ENCODE data around the gene CEP104. TPM values are rescaled to one million over a fixed set of nuclear protein-coding genes. Genes with fewer than 3 reads are reported as not detected.

Gene CEP104
- polyA plus RNA-seq, 2 of the 4 experiments (the other 2 are of a cell fraction), result 14.5 to 28.8 TPM

DNA sequence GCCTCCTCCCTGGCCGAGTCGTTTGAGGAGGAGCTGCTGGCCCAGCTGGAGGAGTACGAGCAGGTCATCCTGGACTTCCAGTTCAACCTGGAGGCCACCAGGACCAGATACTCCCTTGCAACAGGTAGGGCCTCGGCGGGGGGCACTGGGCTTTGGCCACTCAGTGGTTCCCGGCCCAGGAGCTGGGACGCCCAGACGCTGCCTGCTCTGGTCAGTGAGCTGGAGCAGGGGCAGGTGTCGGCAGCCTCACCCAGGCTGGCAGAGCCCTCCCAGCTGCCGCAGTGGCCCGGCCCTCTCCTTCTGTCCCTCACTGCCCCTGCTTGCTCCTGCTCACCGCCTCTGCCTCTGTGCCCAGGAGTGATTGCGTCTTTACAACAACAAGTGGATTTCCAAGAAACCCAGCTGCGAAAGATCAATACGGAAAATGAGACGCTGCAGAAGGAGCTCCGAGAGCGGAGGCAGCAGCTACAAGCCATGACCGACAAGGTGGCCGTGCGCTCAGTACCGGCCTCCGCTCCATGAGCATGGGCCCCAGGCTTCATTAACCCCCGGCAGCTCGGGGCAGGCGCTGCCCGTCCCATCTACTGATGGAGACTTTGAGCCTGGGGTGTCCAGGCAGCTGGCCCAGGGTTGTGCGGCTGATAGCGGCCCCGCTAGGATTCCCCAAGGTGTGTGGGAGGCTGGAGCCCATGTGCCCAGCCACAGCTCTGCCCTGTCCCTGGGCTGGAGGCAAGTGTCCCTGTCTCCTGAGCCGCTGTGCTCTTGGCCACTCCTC is 93.5 kb downstream of the CEP104 start (continued):
- TF ChIP-seq, protein P1, sequence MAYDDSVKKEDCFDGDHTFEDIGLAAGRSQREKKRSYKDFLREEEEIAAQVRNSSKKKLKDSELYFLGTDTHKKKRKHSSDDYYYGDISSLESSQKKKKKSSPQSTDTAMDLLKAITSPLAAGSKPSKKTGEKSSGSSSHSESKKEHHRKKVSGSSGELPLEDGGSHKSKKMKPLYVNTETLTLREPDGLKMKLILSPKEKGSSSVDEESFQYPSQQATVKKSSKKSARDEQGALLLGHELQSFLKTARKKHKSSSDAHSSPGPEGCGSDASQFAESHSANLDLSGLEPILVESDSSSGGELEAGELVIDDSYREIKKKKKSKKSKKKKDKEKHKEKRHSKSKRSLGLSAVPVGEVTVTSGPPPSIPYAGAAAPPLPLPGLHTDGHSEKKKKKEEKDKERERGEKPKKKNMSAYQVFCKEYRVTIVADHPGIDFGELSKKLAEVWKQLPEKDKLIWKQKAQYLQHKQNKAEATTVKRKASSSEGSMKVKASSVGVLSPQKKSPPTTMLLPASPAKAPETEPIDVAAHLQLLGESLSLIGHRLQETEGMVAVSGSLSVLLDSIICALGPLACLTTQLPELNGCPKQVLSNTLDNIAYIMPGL (CRISPR knock-in tag; IDR thresholded peaks at IDR 0.05; ENCODE audit: borderline replicate concordance), result no peak
- TF ChIP-seq BHLHE40 (IDR thresholded peaks at IDR 0.05; ENCODE audit: low read depth, low read length) (no peak), RARB (CRISPR knock-in tag; IDR thresholded peaks at IDR 0.05) (no peak), KDM5A (IDR thresholded peaks at IDR 0.05) (no peak)

DNA sequence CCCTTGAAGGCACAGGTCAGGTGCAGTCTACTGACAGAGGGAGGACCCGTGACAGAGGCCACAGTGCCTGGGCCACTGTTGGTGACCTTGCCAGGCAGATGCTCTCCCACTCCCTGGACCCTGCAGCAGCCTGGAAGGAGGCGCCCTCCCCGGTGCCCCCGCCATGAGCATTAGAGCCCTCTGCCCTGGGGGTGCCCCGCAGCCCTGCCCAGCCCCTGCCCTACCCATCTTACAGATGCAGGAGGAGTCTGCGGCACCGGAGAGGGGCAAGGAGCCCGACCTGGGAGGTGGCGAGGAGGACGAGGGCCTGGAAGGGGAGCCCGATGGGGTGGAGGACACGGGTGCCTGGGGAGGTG is 94.2 kb downstream of the CEP104 start:
- FAIRE-seq (no peak), ATAC-seq (no peak)
- TF ChIP-seq CEBPB (IDR thresholded peaks at IDR 0.05), result no peak
- TF ChIP-seq NPAS2 (CRISPR knock-in tag; IDR thresholded peaks at IDR 0.05; ENCODE audit: borderline replicate concordance), result no peak
- TF ChIP-seq KDM1A (IDR thresholded peaks at IDR 0.05; ENCODE audit: low read depth), result no peak
- TF ChIP-seq NR3C1 (IDR thresholded peaks at IDR 0.05), result no peak

DNA sequence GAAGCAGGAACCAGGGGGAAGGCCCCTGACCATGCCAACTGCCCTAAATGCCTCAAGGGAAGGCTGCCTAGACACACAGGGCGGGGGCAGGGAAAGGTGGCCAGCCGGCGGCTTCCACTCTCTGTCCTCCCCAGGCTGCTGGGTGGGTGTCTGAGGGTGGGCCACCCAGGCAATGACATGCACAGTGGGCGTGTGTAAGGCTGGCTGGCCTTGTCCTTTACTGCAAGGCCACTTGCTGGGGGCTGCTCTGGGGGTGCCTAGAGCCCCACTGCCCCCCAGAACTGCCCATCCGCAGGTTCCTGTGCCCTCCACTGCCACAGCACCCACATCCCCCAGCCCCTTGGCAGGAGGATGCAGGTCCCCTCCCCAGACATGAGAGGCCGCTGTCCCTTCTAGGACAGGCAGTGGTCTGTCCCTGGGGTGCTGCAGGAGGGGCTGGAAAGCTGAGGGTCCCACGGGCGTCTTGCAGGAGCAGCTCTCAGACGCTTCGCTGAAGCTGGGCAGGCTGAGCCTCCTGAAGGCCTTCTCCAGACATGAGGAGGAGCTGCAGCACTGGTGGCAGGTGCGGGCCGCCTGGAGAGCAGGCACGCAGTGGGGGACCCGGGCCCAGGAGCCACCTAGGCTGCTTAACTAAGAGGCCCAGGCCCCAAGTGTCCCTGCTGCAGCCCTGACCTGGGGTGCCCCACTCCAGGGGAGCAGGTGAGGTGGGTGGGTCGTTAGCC is 94.7 kb downstream of the CEP104 start:
- H3K4me1 ChIP-seq, result no peaks in the 10 kb centered on the region
- POLR2A ChIA-PET, result no interaction called here
- FAIRE-seq (no peak), DNase-seq (ENCODE audit: low read depth in 1 of 2, low spot score in 1 of 2) (no peak), ATAC-seq (no peak)
- peaks cover 8% of the 10 kb centered on the region; the same call in 1 of the 3 replicates for H3K9me3 ChIP-seq
- CTCF ChIA-PET, result no interaction called here
- H3K4me2 ChIP-seq, result no peak overlapping the region
- WGBS (ENCODE audit: missing lambda C conversion rate), result 80% methylated on average over 1 of the region's 15 CpGs
- TF ChIP-seq HOXB13 (CRISPR knock-in tag; IDR thresholded peaks at IDR 0.05; ENCODE audit: low read depth) (no peak), SREBF2 (IDR thresholded peaks at IDR 0.05) (no peak), CHD4 (IDR thresholded peaks at IDR 0.05; ENCODE audit: borderline replicate concordance) (no peak), ZNF302 (CRISPR knock-in tag; IDR thresholded peaks at IDR 0.05) (no peak), HOXB5 (CRISPR knock-in tag; IDR thresholded peaks at IDR 0.05) (no peak), ZFP36 (IDR thresholded peaks at IDR 0.05; ENCODE audit: borderline replicate concordance, partially characterized antibody) (no peak)
- TF ChIP-seq, protein P2, sequence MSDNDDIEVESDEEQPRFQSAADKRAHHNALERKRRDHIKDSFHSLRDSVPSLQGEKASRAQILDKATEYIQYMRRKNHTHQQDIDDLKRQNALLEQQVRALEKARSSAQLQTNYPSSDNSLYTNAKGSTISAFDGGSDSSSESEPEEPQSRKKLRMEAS (IDR thresholded peaks at IDR 0.05), result no peak
- H3K4me3 ChIP-seq, result no peak overlapping the region
- H3K27ac ChIP-seq, result no peak overlapping the region

More for the DNA sequence above, 94.2 kb downstream of the CEP104 start:
- Histone ChIP-seq H3K4me3 (no peak overlapping the region), H3K9me3 (peaks cover 8% of the 10 kb centered on the region; the same call in 1 of the 3 replicates), H3K4me2 (no peak overlapping the region), H3K27ac (no peak overlapping the region), H3K4me1 (no peaks in the 10 kb centered on the region)
- ChIA-PET CTCF (no interaction called here), POLR2A (no interaction called here)
- WGBS (ENCODE audit: missing lambda C conversion rate), result 0% methylated on average over 3 of the region's 12 CpGs
- DNase-seq (ENCODE audit: low read depth in 1 of 2, low spot score in 1 of 2), result no peak

Small RNAs within 50 kb of the gene (small RNA-seq; reads per million reads assigned to genes)
- 0 reads per million in 6 experiments for gene RN7SL574P

Other genes with a start within 250 kb of the CEP104 start
- 0.66 and 0.82 TPM in 2 replicates for gene MEGF6, start 245.7 kb downstream of the CEP104 start, polyA plus RNA-seq (2011; rRNA removed)
- gene MEGF6, start 245.7 kb downstream of the CEP104 start, polyA plus RNA-seq (2017; fragmentation: RNase III; extraction: RNeasy Plus Mini Kit Qiagen cat#74134 plus additional on column Dnase treatment), result 10.2 to 13.7 TPM (median 12.7 TPM) in 3 replicates
- 13.1 and 15.8 TPM in 2 replicates for gene TPRG1L, start 232.2 kb downstream of the CEP104 start, polyA plus RNA-seq (2011; rRNA removed)
- 18.4 to 20.1 TPM (median 18.7 TPM) in 3 replicates for gene TPRG1L, start 232.2 kb downstream of the CEP104 start, polyA plus RNA-seq (2017; fragmentation: RNase III; extraction: RNeasy Plus Mini Kit Qiagen cat#74134 plus additional on column Dnase treatment)
- gene WRAP73, start 207.1 kb downstream of the CEP104 start, polyA plus RNA-seq (2011; rRNA removed), result 16.1 and 18.4 TPM in 2 replicates
- gene WRAP73, start 207.1 kb downstream of the CEP104 start, polyA plus RNA-seq (2017; fragmentation: RNase III; extraction: RNeasy Plus Mini Kit Qiagen cat#74134 plus additional on column Dnase treatment), result 12.1 to 15.4 TPM (median 12.9 TPM) in 3 replicates
- 0.01 TPM in 1 of 2 replicates, not detected in the other for gene TP73, start 204.7 kb downstream of the CEP104 start, polyA plus RNA-seq (2011; rRNA removed)
- gene TP73, start 204.7 kb downstream of the CEP104 start, polyA plus RNA-seq (2017; fragmentation: RNase III; extraction: RNeasy Plus Mini Kit Qiagen cat#74134 plus additional on column Dnase treatment), result 0.09 to 0.25 TPM (median 0.16 TPM) in 3 replicates
- gene CCDC27, start 104.8 kb downstream of the CEP104 start, polyA plus RNA-seq (2011; rRNA removed), result not detected in 2 replicates
- not detected in 3 replicates for gene CCDC27, start 104.8 kb downstream of the CEP104 start, polyA plus RNA-seq (2017; fragmentation: RNase III; extraction: RNeasy Plus Mini Kit Qiagen cat#74134 plus additional on column Dnase treatment)
- gene SMIM1, start 84.5 kb downstream of the CEP104 start, polyA plus RNA-seq (2011; rRNA removed), result 0.67 and 0.74 TPM in 2 replicates
- 0.80 to 1.3 TPM (median 1.1 TPM) in 3 replicates for gene SMIM1, start 84.5 kb downstream of the CEP104 start, polyA plus RNA-seq (2017; fragmentation: RNase III; extraction: RNeasy Plus Mini Kit Qiagen cat#74134 plus additional on column Dnase treatment)
- gene LRRC47, start 60.7 kb downstream of the CEP104 start, polyA plus RNA-seq (2011; rRNA removed), result 37.3 and 41.6 TPM in 2 replicates
- gene LRRC47, start 60.7 kb downstream of the CEP104 start, polyA plus RNA-seq (2017; fragmentation: RNase III; extraction: RNeasy Plus Mini Kit Qiagen cat#74134 plus additional on column Dnase treatment), result 26.0 to 28.5 TPM (median 26.3 TPM) in 3 replicates
- gene DFFB, start 265 bp upstream of the CEP104 start, polyA plus RNA-seq (2011; rRNA removed), result 2.5 and 3.2 TPM in 2 replicates
- 3.2 to 4.4 TPM (median 3.7 TPM) in 3 replicates for gene DFFB, start 265 bp upstream of the CEP104 start, polyA plus RNA-seq (2017; fragmentation: RNase III; extraction: RNeasy Plus Mini Kit Qiagen cat#74134 plus additional on column Dnase treatment)
- 26.3 and 29.7 TPM in 2 replicates for gene C1orf174, start 43.1 kb upstream of the CEP104 start, polyA plus RNA-seq (2011; rRNA removed)
- 23.6 to 23.9 TPM (median 23.7 TPM) in 3 replicates for gene C1orf174, start 43.1 kb upstream of the CEP104 start, polyA plus RNA-seq (2017; fragmentation: RNase III; extraction: RNeasy Plus Mini Kit Qiagen cat#74134 plus additional on column Dnase treatment)